SK-N-SH (cell line): ENCODE data around the gene GAST. TPM values are rescaled to one million over a fixed set of nuclear protein-coding genes. Genes with fewer than 3 reads are reported as not detected.

Source experiments
- CTCF ChIA-PET: fragments of 300-600, 350-600 bp; formaldehyde crosslinking; extraction: SDS; loops from one replicate; lab custom pipeline; 2021; lab: Yijun Ruan, JAX
- POLR2A ChIA-PET: fragments of 350-600 bp; sonication (Branson Sonifier 250); formaldehyde crosslinking; extraction: SDS; loops from one replicate; lab custom pipeline; 2020; ENCODE audit warnings: antibody characterized with exemption, inconsistent platforms; lab: Yijun Ruan, JAX
- DNase-seq: peaks from one replicate; pipeline ENCODE4 v3.0.0; 2012
- H2AFZ ChIP-seq: fragments of 200-600 bp; sonication (generic); 2 replicates; pipeline ENCODE4 v1.8.1; 2016; ENCODE audit warnings: antibody characterized with exemption, mild to moderate bottlenecking, low read depth
- H3F3A ChIP-seq: fragments of 200-600 bp; sonication (generic); replicated peaks from 2 replicates; pipeline ENCODE3; 2016; ENCODE audit warnings: antibody characterized with exemption, mild to moderate bottlenecking; ENCODE audit not compliant: insufficient read depth
- H3K27ac ChIP-seq, 2 experiments: fragments of 200-500 bp in 1 of 2; fragments of 200-600 bp in 1 of 2; sonication (Bioruptor generic) in 1 of 2; sonication (generic), shearing (Covaris generic) in 1 of 2; 2 replicates each; pipeline versions ENCODE4 v1.5.1 to v1.6.1; 2014 to 2016; ENCODE audit warnings: low read depth in 2 of 2, inconsistent platforms in 1 of 2, low read length in 1 of 2, mild to moderate bottlenecking in 1 of 2, mixed read lengths in 1 of 2
- H3K27me3 ChIP-seq: fragments of 200-600 bp; sonication (generic), shearing (Covaris generic); 2 replicates; pipeline ENCODE4 v1.6.1; 2016; ENCODE audit warnings: mixed run types; ENCODE audit not compliant: insufficient read depth
- H3K36me3 ChIP-seq, 2 experiments: fragments of 200-500 bp in 1 of 2; fragments of 200-600 bp in 1 of 2; sonication (Bioruptor generic) in 1 of 2; sonication (generic) in 1 of 2; replicated peaks in 1 of 2; 2 replicates each; pipeline versions ENCODE3 to v1.5.1; 2014 to 2016; ENCODE audit warnings: low read length in 1 of 2, mild to moderate bottlenecking in 1 of 2; ENCODE audit not compliant: insufficient read depth in 2 of 2, control insufficient read depth in 1 of 2
- H3K4me1 ChIP-seq, 2 experiments: fragments of 200-500 bp in 1 of 2; fragments of 200-600 bp in 1 of 2; sonication (Bioruptor generic) in 1 of 2; sonication (generic), shearing (Covaris generic) in 1 of 2; 2 replicates each; pipeline versions ENCODE4 v1.5.1 to v1.6.1; 2014 to 2016; ENCODE audit warnings: low read depth in 1 of 2, low read length in 1 of 2, mixed run types in 1 of 2; ENCODE audit not compliant: insufficient read depth in 2 of 2, control insufficient read depth in 1 of 2
- H3K4me2 ChIP-seq: fragments of 200-600 bp; sonication (generic), shearing (Covaris generic); 2 replicates; pipeline ENCODE4 v1.6.1; 2017; ENCODE audit warnings: mixed run types
- H3K4me3 ChIP-seq, 2 experiments: fragments of 200-500 bp in 1 of 2; fragments of 200-600 bp in 1 of 2; sonication (Bioruptor generic) in 1 of 2; sonication (generic), shearing (Covaris generic) in 1 of 2; 2 replicates each; pipeline versions ENCODE4 v1.5.1 to v1.8.1; 2014 to 2016; ENCODE audit warnings: low read depth in 2 of 2, inconsistent platforms in 1 of 2, low read length in 1 of 2, mild to moderate bottlenecking in 1 of 2, mixed read lengths in 1 of 2, moderate library complexity in 1 of 2
- H3K79me2 ChIP-seq: fragments of 200-600 bp; sonication (generic); 2 replicates; pipeline ENCODE4 v1.8.1; 2017; ENCODE audit warnings: mild to moderate bottlenecking; ENCODE audit not compliant: insufficient read depth
- H3K9ac ChIP-seq: fragments of 200-600 bp; sonication (generic); 2 replicates; pipeline ENCODE4 v1.6.1; 2017; ENCODE audit warnings: mixed run types
- H3K9me2 ChIP-seq: fragments of 200-600 bp; sonication (generic); 2 replicates; pipeline ENCODE4 v1.6.1; 2017; ENCODE audit warnings: mixed run types
- H3K9me3 ChIP-seq: fragments of 200-600 bp; sonication (generic); 2 replicates; pipeline ENCODE4 v1.6.1; 2017; ENCODE audit warnings: mixed run types, mild to moderate bottlenecking, moderate library complexity
- H4K20me1 ChIP-seq: fragments of 200-600 bp; sonication (generic); 2 replicates; pipeline ENCODE4 v1.6.1; 2017; ENCODE audit warnings: mild to moderate bottlenecking, mixed run types; ENCODE audit not compliant: insufficient read depth
- ELF1 ChIP-seq: IDR thresholded peaks from 2 replicates; pipeline ENCODE4 v1.4.0; 2012
- FOXM1 ChIP-seq: IDR thresholded peaks from 2 replicates; pipeline ENCODE4 v1.4.0; 2012; ENCODE audit warnings: low read depth, mild to moderate bottlenecking
- GATA2 ChIP-seq: sonication (generic); formaldehyde crosslinking; IDR thresholded peaks from 2 replicates; pipeline ENCODE4 v1.5.0; 2020; ENCODE audit warnings: mild to moderate bottlenecking, missing genetic modification reagents
- MXI1 ChIP-seq: IDR thresholded peaks from 2 replicates; pipeline ENCODE4 v1.6.1; 2012; ENCODE audit warnings: mild to moderate bottlenecking, low read depth, low read length, improper control_type of control experiment
- NFIC ChIP-seq: IDR thresholded peaks from 2 replicates; pipeline ENCODE4 v1.4.0; 2012; ENCODE audit warnings: borderline replicate concordance
- NRF1 ChIP-seq: IDR thresholded peaks from 2 replicates; pipeline ENCODE4 v1.6.1; 2012; ENCODE audit warnings: low read depth, mild to moderate bottlenecking, low read length
- POLR2AphosphoS5 ChIP-seq: IDR thresholded peaks from 2 replicates; pipeline ENCODE4 v1.6.1; 2012; ENCODE audit warnings: low read depth, low read length
- RCOR1 ChIP-seq: fragments of 150-350 bp; IDR thresholded peaks from 2 replicates; pipeline ENCODE4 v1.6.1; 2017; ENCODE audit warnings: antibody characterized with exemption, low read length
- RFX5 ChIP-seq: IDR thresholded peaks from 2 replicates; pipeline ENCODE4 v1.6.1; 2012; ENCODE audit warnings: mild to moderate bottlenecking, improper control_type of control experiment, low read length
- RXRA ChIP-seq: IDR thresholded peaks from 2 replicates; pipeline ENCODE4 v1.4.0; 2012; ENCODE audit warnings: low read depth, mild to moderate bottlenecking, borderline replicate concordance
- SIN3A ChIP-seq: IDR thresholded peaks from 2 replicates; pipeline ENCODE4 v1.6.1; 2012; ENCODE audit warnings: low read depth, mild to moderate bottlenecking, low read length, moderate library complexity, borderline replicate concordance
- SMC3 ChIP-seq: IDR thresholded peaks from 2 replicates; pipeline ENCODE4 v1.6.1; 2012; ENCODE audit warnings: low read depth, low read length, improper control_type of control experiment
- YY1 ChIP-seq: IDR thresholded peaks from 2 replicates; pipeline ENCODE4 v1.4.0; 2012; ENCODE audit warnings: low read depth, mild to moderate bottlenecking
- WGBS: methylation state at CpG from one replicate; pipeline ENCODE4 v1.1.6; 2017; ENCODE audit warnings: low lambda C conversion rate; 5-methylcytosine and 5-hydroxymethylcytosine counted together
- polyA plus RNA-seq, 3 experiments: library from polyadenylated mRNA; depleted of rRNA; stranded (reverse); fragments of >200 nt; gene quantifications; 2 replicates each; pipeline ENCODE4 v1.2.3, GENCODE V29; 2012
- TF ChIP-seq, protein P1 (sequence below): IDR thresholded peaks from 2 replicates; pipeline ENCODE4; 2012
- TF ChIP-seq, protein P2 (sequence below): fragments of 150-350 bp; IDR thresholded peaks from 2 replicates; pipeline ENCODE4 v1.6.1; 2017; ENCODE audit warnings: antibody characterized with exemption, low read length, low read depth, borderline replicate concordance

GAST gene
- polyA plus RNA-seq, 1 of the 3 experiments (the other 2 are of a cell fraction) = not detected

DNA sequence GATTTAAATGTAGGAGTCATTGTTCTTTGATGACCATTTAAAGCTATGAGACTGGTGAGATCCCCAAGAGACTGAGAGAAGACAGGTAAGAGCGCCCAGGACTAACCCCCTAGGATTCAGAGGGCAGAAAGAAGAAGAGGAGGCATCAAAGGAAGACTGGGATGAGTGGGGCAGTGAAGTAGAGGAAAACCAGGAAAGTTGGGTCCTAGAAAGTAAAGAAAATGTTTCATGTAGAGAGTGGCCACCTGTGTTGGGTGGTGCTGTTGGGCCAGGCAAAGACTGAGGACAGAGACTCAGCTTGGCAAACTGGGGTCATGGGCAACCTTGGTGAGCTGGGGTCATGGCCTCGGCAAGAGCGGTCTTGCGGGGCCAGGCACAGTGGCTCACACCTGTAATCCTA is 23.6 kb downstream of the GAST start:
- H3K27me3 ChIP-seq = peaks cover 64% of the 10 kb centered on the region
- WGBS = 59% methylated on average over 4 of the region's 4 CpGs
- H3K9me2 ChIP-seq = no peaks in the 10 kb centered on the region
- no peaks in the 10 kb centered on the region for H3F3A ChIP-seq
- peaks cover 0 to 15% of the 10 kb centered on the region in 2 experiments; a peak in 1 of 4 replicates for H3K4me1 ChIP-seq
- DNase-seq = no peak
- H2AFZ ChIP-seq = no peak overlapping the region
- no peaks in the 10 kb centered on the region for H3K9me3 ChIP-seq
- ChIA-PET POLR2A (interaction anchor here (1.0 kb wide), 1 partner anchor 51 kb away, joined by 3 read pairs; the partner anchor contains the start of gene JUP), CTCF (interaction anchor here (0.9 to 24.8 kb wide), 4 partner anchors 11 to 224 kb away, joined by 3 to 405 read pairs (median 18); partner anchors contain the start of genes FKBP10, JUP and P3H4)
- no peak overlapping the region for H3K9ac ChIP-seq
- no peaks in the 10 kb centered on the region for H3K79me2 ChIP-seq
- no peak overlapping the region for H3K4me3 ChIP-seq
- TF ChIP-seq YY1 (no peak), RFX5 (no peak), FOXM1 (no peak), MXI1 (no peak), RXRA (no peak), SIN3A (no peak), POLR2AphosphoS5 (no peak), ELF1 (no peak), RCOR1 (no peak), GATA2 (no peak), NFIC (no peak)
- TF ChIP-seq, protein P1, sequence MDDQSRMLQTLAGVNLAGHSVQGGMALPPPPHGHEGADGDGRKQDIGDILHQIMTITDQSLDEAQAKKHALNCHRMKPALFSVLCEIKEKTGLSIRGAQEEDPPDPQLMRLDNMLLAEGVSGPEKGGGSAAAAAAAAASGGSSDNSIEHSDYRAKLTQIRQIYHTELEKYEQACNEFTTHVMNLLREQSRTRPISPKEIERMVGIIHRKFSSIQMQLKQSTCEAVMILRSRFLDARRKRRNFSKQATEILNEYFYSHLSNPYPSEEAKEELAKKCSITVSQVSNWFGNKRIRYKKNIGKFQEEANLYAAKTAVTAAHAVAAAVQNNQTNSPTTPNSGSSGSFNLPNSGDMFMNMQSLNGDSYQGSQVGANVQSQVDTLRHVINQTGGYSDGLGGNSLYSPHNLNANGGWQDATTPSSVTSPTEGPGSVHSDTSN = no peak
- TF ChIP-seq, protein P2, sequence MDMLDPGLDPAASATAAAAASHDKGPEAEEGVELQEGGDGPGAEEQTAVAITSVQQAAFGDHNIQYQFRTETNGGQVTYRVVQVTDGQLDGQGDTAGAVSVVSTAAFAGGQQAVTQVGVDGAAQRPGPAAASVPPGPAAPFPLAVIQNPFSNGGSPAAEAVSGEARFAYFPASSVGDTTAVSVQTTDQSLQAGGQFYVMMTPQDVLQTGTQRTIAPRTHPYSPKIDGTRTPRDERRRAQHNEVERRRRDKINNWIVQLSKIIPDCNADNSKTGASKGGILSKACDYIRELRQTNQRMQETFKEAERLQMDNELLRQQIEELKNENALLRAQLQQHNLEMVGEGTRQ = no peak
- no peak overlapping the region for H3K4me2 ChIP-seq
- no peaks in the 10 kb centered on the region for H3K36me3 ChIP-seq
- H3K27ac ChIP-seq = no peak overlapping the region
- H4K20me1 ChIP-seq = no peaks in the 10 kb centered on the region

DNA sequence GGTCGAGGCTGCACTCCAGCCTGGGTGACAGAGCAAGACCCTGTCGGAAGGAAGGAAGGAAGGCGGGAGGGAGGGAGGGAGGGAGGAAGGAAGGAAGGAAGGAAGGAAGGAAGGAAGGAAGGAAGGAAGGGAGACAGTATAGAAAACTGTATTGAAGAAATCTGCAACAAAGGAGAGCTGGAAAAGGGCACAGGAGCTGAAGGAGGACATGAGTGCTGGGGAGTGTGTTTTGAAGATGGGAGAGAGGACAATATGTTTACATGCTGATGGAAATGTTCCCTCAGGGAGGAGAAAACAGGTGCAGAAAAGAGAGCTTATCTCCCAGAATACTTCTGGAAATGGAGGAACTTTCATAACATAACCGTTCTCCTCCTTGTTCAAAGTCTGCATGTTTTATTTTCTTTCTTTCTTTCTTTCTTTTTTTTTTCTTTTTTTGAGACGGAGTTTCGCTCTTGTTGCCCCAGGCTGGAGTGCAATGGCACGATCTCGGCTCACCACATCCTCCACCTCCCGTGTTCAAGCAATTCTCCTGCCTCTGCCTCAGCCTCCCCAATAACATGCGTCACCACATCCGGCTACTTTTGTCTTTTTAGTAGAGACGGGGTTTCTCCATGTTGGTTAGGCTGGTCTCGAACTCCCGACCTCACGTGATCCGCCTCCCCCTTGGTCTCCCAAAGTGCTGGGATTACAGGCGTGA is 25.0 kb downstream of the GAST start:
- ChIA-PET CTCF (interaction anchor here (0.5 to 24.8 kb wide), 36 partner anchors 9 to 281 kb away, joined by 3 to 405 read pairs (median 4); partner anchors contain the start of genes FKBP10, JUP, KLHL11 and ODAD4), POLR2A (interaction anchor here (1.5 kb wide), 1 partner anchor 64 kb away, joined by 7 read pairs; no protein-coding TSS in a partner anchor)
- Histone ChIP-seq H3K27me3 (peaks cover 51% of the 10 kb centered on the region), H3K4me1 (peaks cover 0 to 15% of the 10 kb centered on the region in 2 experiments; a peak in 1 of 4 replicates), H3K4me2 (no peak overlapping the region), H4K20me1 (no peaks in the 10 kb centered on the region), H3K36me3 (no peaks in the 10 kb centered on the region), H3K9ac (no peak overlapping the region), H3K9me3 (no peaks in the 10 kb centered on the region), H3K79me2 (no peaks in the 10 kb centered on the region), H3K4me3 (no peak overlapping the region), H3K9me2 (no peaks in the 10 kb centered on the region), H3F3A (no peaks in the 10 kb centered on the region), H2AFZ (no peak overlapping the region), H3K27ac (no peak overlapping the region)
- no peak for DNase-seq
- WGBS = 17% methylated on average over 17 of the region's 17 CpGs
- TF ChIP-seq SIN3A (no peak), SMC3 (no peak), NRF1 (no peak), POLR2AphosphoS5 (no peak), FOXM1 (no peak)
